Stimulated activated naive CD8-positive, alpha-beta T cell treated with anti-CD3 and anti-CD28 coated beads, Interleukin-15, amount 100 ng/mL, for 72 hours (primary cell): ENCODE measurements around the gene CLEC16A.

Experiments used
- ATAC-seq: fragments of 150-1000 bp; cut with Tn5 transposase; 2 replicates; pipeline ENCODE4 v1.10.0; 2021; ENCODE audit warnings: mild to moderate bottlenecking, moderate library complexity
- DNase-seq, 2 donors: peaks; one replicate each; pipeline ENCODE4 v3.0.0; 2021 to 2022
- H3K27ac Mint-ChIP-seq, 2 donors: one replicate each; pipeline ENCODE4 v1.8.0; 2022; ENCODE audit warnings: mild to moderate bottlenecking in 2 of 2, mixed read lengths in 2 of 2, moderate library complexity in 2 of 2
- H3K27me3 Mint-ChIP-seq: one replicate; pipeline ENCODE4 v1.8.0; 2022; ENCODE audit warnings: mixed read lengths
- H3K4me1 Mint-ChIP-seq: one replicate; pipeline ENCODE4 v1.8.0; 2022; ENCODE audit warnings: mild to moderate bottlenecking, mixed read lengths
- H3K4me3 Mint-ChIP-seq, 2 donors: one replicate each; pipeline ENCODE4 v1.8.0; 2022; ENCODE audit warnings: mild to moderate bottlenecking in 2 of 2, mixed read lengths in 2 of 2, moderate library complexity in 1 of 2
- H3K9me3 Mint-ChIP-seq, 2 donors: one replicate each; pipeline ENCODE4 v1.8.0; 2022; ENCODE audit warnings: mixed read lengths in 2 of 2

Gene CLEC16A

DNA sequence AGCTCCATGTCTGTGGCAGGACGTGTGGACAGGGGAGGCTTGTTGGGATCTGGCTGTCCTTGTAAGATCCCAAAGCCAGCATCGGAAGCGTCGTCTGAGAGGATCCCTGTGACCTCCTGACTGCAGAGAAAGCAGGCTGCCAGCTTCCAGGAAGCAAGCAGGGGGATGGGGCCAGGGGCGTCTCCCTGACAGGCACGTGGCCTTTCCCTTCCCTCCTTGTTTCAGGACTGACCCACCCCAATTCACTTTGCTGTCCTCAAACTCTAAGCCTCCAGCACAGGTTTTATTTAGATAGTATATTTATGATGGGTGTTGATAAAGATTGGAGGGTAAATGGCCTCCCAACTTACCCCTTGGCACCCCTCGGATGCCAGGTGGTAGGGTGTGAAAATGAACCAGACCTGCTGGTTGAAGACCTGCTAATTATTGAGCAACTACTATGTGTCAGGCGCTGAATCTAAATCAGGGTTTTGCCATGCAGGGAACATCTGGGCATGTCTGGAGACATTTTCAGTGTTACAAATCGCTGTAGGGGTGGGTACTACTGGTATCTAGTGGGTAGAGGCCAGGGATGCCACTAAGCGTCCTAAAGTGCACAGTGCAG, 287.1 kb downstream of the CLEC16A start:
- Mint-ChIP-seq H3K4me1 (peaks cover 87% of the 10 kb centered on the region), H3K4me3 (peak overlapping the region; percentile 72 to 77), H3K27me3 (no peaks in the 10 kb centered on the region), H3K9me3 (no peaks in the 10 kb centered on the region), H3K27ac (peak overlapping the region; percentile 82 to 98)
- no peak for DNase-seq
- no peak for ATAC-seq
